Neuron (in vitro differentiated cells): ENCODE data around the gene BEST2.
"Not testable (repeated sequence)": the region's sequence is repeated elsewhere in the genome, so short reads cannot be mapped to it uniquely, and the experiment has no call there.

Source experiments
- H2AFZ ChIP-seq: one replicate; pipeline ENCODE4 v1.6.1; 2013; ENCODE audit warnings: low read depth, mild to moderate bottlenecking, inconsistent platforms, low read length, moderate library complexity
- H3K27me3 ChIP-seq: one replicate; pipeline ENCODE4 v1.6.1; 2013; ENCODE audit warnings: low read length; ENCODE audit not compliant: insufficient read depth
- H3K36me3 ChIP-seq: one replicate; pipeline ENCODE4 v1.6.1; 2013; ENCODE audit warnings: low read length; ENCODE audit not compliant: insufficient read depth
- H3K4me1 ChIP-seq: one replicate; pipeline ENCODE4 v1.6.1; 2013; ENCODE audit warnings: low read length; ENCODE audit not compliant: insufficient read depth
- H3K4me3 ChIP-seq: 2 replicates; pipeline ENCODE4 v1.5.1; 2013; ENCODE audit warnings: mild to moderate bottlenecking, low read length, moderate library complexity
- H3K9me3 ChIP-seq: one replicate; pipeline ENCODE4 v1.6.1; 2013; ENCODE audit warnings: low read length

BEST2 gene

DNA sequence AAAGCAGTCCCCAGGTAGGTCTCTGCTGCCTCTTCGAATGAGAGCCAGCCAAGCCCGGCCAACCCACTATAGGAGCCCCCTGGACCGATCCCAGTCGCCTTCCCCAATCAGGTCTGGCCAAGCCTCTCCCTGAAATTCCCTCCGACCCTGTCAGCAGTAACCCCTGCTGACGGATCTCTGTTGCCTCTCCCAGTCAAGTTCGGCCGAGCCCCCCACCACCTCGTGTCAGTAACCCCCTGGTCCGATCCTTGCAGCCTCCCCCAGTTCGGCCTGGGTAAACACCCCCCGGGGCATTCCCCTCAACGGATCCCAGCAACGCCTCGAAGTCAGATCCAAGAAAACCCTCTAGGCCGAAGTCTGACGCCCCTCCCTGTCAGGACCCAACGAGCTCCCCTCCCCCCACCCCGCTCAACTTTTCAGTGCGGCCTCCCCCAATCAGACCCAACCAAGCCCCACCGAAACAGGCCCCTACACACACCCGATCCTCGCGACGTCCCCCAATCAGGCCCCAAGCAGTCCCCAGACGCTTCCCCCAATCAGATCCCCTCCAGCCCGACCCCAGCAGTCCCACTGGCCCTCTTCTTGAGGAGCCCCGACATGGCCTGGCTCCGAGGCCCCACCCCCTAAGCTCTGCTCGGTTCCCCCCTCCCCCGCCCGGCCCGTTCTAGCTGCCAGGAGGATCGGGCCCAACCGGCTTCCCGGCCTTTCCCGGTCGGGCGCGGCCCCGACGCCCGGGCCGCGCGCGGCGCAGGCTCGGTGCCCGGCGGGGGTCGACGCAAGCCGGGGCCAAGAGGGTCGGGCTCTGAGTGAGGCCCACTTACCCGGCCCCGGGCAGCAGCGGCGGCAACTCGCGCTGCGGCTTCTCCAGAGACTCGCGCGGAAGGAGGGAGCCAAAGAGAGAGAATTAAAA is 29.7 kb upstream of the BEST2 start:
- peak overlapping the region; percentile 79 for H3K4me3 ChIP-seq
- no peak overlapping the region for H2AFZ ChIP-seq
- no peaks in the 10 kb centered on the region for H3K9me3 ChIP-seq
- peaks cover 17% of the 10 kb centered on the region for H3K4me1 ChIP-seq
- no peaks in the 10 kb centered on the region for H3K27me3 ChIP-seq
- H3K36me3 ChIP-seq, result peaks cover 19% of the 10 kb centered on the region

GRCh38 chr19:12722566-12723380 is 28.8 kb upstream of the BEST2 start:
- H3K27me3 ChIP-seq, result no peaks in the 10 kb centered on the region
- H3K4me1 ChIP-seq, result peaks cover 17% of the 10 kb centered on the region
- no peak overlapping the region for H2AFZ ChIP-seq
- H3K36me3 ChIP-seq, result peaks cover 12% of the 10 kb centered on the region
- no peaks in the 10 kb centered on the region for H3K9me3 ChIP-seq
- H3K4me3 ChIP-seq, result peak overlapping the region; percentile 79

- Histone ChIP-seq H3K9me3 (no peaks in the 10 kb centered on the region), H2AFZ (no peak overlapping the region)
These were observed 28.3 kb upstream of the BEST2 start for GRCh38 chr19:12723381-12723640.

GRCh38 chr19:12723641-12724426 is 27.8 kb upstream of the BEST2 start, which contains the start of gene TNPO2:
Gene TNPO2 (minus strand): TSS chr19:12723932. CDS start chr19:12720977, 2,955 bp downstream.
- Histone ChIP-seq H3K4me1 (peaks cover 17% of the 10 kb centered on the region), H3K9me3 (no peaks in the 10 kb centered on the region), H3K4me3 (peak within 1 kb of the TSS; percentile 79), H3K36me3 (peaks cover 8% of the 10 kb centered on the region), H3K27me3 (no peaks in the 10 kb centered on the region), H2AFZ (peak within 1 kb of the TSS; percentile 47)

More at GRCh38 chr19:12723381-12723640, 28.3 kb upstream of the BEST2 start:
- Histone ChIP-seq H3K4me3 (peak overlapping the region; percentile 79), H3K36me3 (peaks cover 11% of the 10 kb centered on the region), H3K4me1 (peaks cover 17% of the 10 kb centered on the region), H3K27me3 (no peaks in the 10 kb centered on the region)

GRCh38 chr19:12725612-12726011 is 26.0 kb upstream of the BEST2 start:
- H3K27me3 ChIP-seq, H3K4me3 ChIP-seq, H3K9me3 ChIP-seq, H2AFZ ChIP-seq: not testable (repeated sequence)
- peaks cover 14% of the 10 kb centered on the region for H3K36me3 ChIP-seq
- H3K4me1 ChIP-seq, result peaks cover 12% of the 10 kb centered on the region

DNA sequence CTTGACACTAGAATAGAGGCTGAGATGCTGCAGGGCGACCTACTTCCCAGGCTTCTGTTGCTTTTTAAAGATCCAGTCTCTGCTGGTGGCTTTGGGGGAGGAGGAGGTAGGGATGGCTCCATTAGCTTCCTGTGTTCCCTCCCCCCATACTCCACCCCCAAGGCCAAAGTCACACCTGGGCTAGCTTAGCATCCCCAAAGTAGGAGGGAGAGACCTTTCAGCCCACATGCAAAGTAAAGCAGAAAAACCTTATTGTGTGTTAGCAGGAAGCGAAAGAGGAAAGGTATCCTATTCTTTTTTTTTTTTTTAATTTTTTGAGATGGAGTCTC is 24.6 kb upstream of the BEST2 start:
- Histone ChIP-seq H3K4me3 (no peak overlapping the region), H2AFZ (no peak overlapping the region), H3K4me1 (peaks cover 2% of the 10 kb centered on the region), H3K9me3 (no peaks in the 10 kb centered on the region), H3K36me3 (peaks cover 25% of the 10 kb centered on the region), H3K27me3 (no peaks in the 10 kb centered on the region)

DNA sequence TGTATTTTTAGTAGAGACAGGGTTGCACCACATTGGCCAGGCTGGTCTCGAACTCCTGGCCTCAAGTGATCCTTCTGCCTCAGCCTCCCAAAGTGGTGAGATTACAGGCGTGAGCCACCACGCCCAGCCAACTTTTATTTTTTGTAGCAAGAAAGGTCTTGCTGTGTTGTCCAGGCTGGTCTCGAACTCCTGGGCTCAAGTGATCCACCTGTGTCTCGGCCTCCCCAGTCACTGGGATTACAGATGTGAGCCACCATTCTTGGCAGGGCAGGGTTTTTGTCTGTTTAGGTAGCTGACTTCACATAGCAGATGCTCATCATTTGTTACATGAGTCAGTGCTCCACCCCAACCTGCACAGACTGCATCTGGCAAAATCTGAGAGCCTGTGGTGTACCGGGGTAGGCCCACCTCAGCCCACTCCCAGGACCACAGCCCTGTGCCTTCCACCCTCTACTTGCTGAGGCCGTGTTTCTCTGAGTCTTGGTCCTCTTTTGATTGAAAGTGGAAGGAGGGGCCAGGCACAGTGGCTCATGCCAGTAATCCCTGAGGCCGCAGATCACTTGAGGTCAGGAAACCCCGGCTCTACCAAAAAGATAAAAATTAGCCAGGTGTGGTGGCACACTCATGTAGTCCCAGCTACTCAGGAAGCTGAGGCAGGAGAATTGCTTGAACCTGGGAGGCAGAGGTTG is 23.7 kb upstream of the BEST2 start:
- Histone ChIP-seq H3K27me3 (no peaks in the 10 kb centered on the region), H3K4me1 (peaks cover 10% of the 10 kb centered on the region), H3K9me3 (no peaks in the 10 kb centered on the region), H3K36me3 (peaks cover 29% of the 10 kb centered on the region), H3K4me3 (no peak overlapping the region), H2AFZ (no peak overlapping the region)

DNA sequence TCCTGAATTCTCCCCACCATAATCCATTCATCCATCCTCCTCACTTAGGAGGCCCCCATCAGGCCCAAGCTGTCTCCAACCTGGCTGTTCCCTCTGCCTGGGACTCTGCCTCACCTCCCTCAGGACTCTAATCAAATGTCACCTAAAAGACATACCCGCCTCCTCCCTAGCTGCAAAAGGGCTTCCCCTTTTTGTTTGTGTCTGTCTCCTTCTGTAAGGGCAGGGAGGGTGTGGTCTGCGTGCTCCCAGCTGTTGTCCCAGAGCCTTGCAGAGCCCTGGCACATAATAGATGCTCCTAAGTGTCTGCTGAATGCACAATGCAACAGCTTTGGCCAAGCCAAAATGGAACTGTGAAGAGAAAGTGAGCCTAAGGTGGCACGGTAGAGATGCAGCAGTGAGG is 21.5 kb upstream of the BEST2 start:
- no peaks in the 10 kb centered on the region for H3K9me3 ChIP-seq
- no peak overlapping the region for H2AFZ ChIP-seq
- H3K4me1 ChIP-seq, result peaks cover 15% of the 10 kb centered on the region
- no peak overlapping the region for H3K4me3 ChIP-seq
- no peaks in the 10 kb centered on the region for H3K27me3 ChIP-seq
- H3K36me3 ChIP-seq, result peaks cover 29% of the 10 kb centered on the region

GRCh38 chr19:12731337-12731736 is 20.3 kb upstream of the BEST2 start:
- no peak overlapping the region for H3K4me3 ChIP-seq
- no peaks in the 10 kb centered on the region for H3K9me3 ChIP-seq
- H3K36me3 ChIP-seq, result peaks cover 29% of the 10 kb centered on the region
- H3K4me1 ChIP-seq, result peaks cover 15% of the 10 kb centered on the region
- no peaks in the 10 kb centered on the region for H3K27me3 ChIP-seq
- H2AFZ ChIP-seq, result no peak overlapping the region

DNA sequence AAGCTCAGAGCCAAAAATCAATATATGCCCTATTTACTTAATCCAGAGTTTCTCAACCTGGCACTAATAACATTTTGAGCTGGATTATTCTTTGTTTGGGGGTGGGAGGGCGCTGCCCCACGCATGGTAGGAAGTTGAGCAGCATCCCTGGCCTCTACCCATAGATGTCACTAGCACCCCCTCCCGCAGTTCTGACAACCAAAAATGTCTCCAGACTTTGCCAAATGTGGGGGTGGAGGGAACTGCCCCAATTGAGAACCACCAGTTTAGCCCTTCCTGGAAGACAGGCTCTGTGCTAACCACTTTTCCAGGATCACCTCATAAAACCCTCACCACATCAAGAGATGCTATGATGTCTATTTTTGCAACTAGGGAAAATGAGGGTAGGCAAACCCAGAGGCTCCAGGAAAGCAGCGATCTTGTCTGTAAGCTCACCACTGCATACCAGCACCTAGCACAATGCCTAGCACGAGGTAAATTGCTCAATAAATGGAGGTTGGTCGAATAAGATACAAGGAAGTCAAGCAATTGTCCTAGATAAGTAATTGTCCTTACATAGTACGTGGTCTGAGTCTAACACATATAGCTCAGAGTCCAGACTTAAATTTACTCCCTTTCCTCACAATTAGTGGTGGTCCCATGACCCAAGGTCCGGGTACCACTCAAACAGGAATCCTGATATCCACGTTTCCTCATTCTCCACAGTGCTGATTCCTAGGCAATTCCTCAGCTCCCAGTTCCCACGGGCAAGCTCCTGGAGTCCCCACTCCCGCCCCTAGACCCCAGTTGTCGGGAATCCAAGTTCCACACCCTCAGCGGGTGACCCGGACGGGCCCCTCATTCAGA is 18.0 kb upstream of the BEST2 start:
- Histone ChIP-seq H3K9me3 (no peaks in the 10 kb centered on the region), H2AFZ (no peak overlapping the region), H3K36me3 (peaks cover 29% of the 10 kb centered on the region), H3K4me1 (peaks cover 27% of the 10 kb centered on the region), H3K4me3 (peak overlapping the region; percentile 74), H3K27me3 (no peaks in the 10 kb centered on the region)

DNA sequence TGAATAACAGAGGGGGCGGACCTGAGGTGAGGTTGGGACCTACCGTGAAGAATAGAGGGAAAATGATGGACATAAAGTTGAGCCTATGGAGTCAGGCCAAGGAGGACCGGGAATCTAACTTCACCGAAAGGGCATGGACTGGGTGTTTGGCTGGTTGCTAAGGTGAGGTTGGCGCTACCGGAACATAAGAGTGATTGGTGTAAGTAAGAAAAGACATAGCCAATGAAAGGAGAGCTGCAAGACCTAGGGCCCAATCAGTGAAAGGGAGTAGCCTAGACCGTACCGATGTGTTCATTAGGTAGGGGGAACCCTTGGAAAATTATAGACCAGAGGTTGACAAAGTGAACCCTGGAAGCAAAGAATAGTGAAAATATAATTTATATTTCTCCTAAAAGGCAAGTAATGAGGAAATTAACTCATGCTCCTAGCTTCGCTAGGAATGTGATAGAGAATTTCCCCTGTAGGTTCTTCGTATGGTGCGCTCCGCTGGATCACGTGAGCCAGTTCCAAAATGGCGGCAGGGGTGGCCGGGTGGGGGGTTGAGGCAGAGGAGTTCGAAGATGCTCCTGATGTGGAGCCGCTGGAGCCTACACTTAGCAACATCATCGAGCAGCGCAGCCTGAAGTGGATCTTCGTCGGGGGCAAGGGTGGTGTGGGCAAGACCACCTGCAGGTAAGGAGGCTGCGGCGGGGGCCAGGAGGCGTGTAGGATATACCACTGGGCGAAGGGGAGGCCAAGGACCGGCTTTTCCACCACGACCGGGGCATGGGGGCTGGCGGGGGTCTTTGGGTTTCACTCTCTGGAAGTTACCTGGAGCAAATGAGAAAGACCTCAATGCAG is 14.4 kb upstream of the BEST2 start, which contains the start of gene GET3:
GET3 (plus strand) TSS at position 503 of the 840 bp plus-strand sequence; CDS start at position 512, 9 bp downstream.
- Histone ChIP-seq H3K9me3 (no peaks in the 10 kb centered on the region), H2AFZ (peak within 1 kb of the TSS; percentile 29), H3K36me3 (peaks cover 13% of the 10 kb centered on the region), H3K27me3 (no peaks in the 10 kb centered on the region), H3K4me3 (peak within 1 kb of the TSS; percentile 72), H3K4me1 (peaks cover 26% of the 10 kb centered on the region)
